ENCODE data around the gene MINK1.

- TF ChIP-seq, protein P1, sequence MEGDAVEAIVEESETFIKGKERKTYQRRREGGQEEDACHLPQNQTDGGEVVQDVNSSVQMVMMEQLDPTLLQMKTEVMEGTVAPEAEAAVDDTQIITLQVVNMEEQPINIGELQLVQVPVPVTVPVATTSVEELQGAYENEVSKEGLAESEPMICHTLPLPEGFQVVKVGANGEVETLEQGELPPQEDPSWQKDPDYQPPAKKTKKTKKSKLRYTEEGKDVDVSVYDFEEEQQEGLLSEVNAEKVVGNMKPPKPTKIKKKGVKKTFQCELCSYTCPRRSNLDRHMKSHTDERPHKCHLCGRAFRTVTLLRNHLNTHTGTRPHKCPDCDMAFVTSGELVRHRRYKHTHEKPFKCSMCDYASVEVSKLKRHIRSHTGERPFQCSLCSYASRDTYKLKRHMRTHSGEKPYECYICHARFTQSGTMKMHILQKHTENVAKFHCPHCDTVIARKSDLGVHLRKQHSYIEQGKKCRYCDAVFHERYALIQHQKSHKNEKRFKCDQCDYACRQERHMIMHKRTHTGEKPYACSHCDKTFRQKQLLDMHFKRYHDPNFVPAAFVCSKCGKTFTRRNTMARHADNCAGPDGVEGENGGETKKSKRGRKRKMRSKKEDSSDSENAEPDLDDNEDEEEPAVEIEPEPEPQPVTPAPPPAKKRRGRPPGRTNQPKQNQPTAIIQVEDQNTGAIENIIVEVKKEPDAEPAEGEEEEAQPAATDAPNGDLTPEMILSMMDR (IDR thresholded peaks at IDR 0.05): no peak
- TF ChIP-seq POLR2A (IDR thresholded peaks at IDR 0.05) (no peak), POLR2AphosphoS5 (IDR thresholded peaks at IDR 0.05) (no peak), EP300 (IDR thresholded peaks at IDR 0.05) (no peak)
These were observed 103.3 kb downstream of the MINK1 start for GRCh38 chr17:4936436-4936835.

Data from gastroesophageal sphincter (tissue), 3 donors.